GM12878 (cell line): ENCODE results near the gene HECTD4.

Source experiments
- BCL11A ChIP-seq: IDR thresholded peaks from 2 replicates; pipeline ENCODE4 v1.6.1; 2011; ENCODE audit warnings: low read depth, low read length
- EGR1 ChIP-seq, 2 experiments: IDR thresholded peaks; 1 replicate in 1 of 2; 2 replicates in 1 of 2; pipeline ENCODE4 v1.6.1; 2011 to 2012; ENCODE audit warnings: low read depth in 2 of 2, low read length in 2 of 2, borderline replicate concordance in 1 of 2, mild to moderate bottlenecking in 1 of 2, moderate library complexity in 1 of 2
- JUND ChIP-seq: IDR thresholded peaks from 2 replicates; pipeline ENCODE4 v1.6.1; 2012; ENCODE audit warnings: low read depth, mild to moderate bottlenecking, low read length, improper control_type of control experiment, moderate library complexity
- POLR2A ChIP-seq: IDR thresholded peaks from 2 replicates; pipeline ENCODE4 v1.6.1; 2011; ENCODE audit warnings: low read depth, mild to moderate bottlenecking, low read length
- RFX5 ChIP-seq: IDR thresholded peaks from 2 replicates; pipeline ENCODE4 v1.6.1; 2011; ENCODE audit warnings: low read depth, low read length, improper control_type of control experiment
- SREBF1 ChIP-seq: IDR thresholded peaks from 2 replicates; pipeline ENCODE4 v1.6.1; 2012; ENCODE audit warnings: mild to moderate bottlenecking, low read length
- TCF12 ChIP-seq: IDR thresholded peaks from 2 replicates; pipeline ENCODE4 v1.6.1; 2011; ENCODE audit warnings: low read depth, mild to moderate bottlenecking, low read length
- TF ChIP-seq, protein P1 (sequence below), 3 experiments: IDR thresholded peaks in 2 of 3; conservative IDR thresholded peaks in 1 of 3; 2 replicates each; pipeline ENCODE4 v1.5.1; 2011; ENCODE audit warnings: low read depth in 3 of 3, low read length in 3 of 3, mild to moderate bottlenecking in 3 of 3, control low read depth in 2 of 3, moderate library complexity in 2 of 3, inconsistent platforms in 1 of 3, mixed read lengths in 1 of 3; ENCODE audit not compliant: control insufficient read depth in 2 of 3, insufficient read depth in 1 of 3; ENCODE audit errors: extremely low read depth in 1 of 3

DNA sequence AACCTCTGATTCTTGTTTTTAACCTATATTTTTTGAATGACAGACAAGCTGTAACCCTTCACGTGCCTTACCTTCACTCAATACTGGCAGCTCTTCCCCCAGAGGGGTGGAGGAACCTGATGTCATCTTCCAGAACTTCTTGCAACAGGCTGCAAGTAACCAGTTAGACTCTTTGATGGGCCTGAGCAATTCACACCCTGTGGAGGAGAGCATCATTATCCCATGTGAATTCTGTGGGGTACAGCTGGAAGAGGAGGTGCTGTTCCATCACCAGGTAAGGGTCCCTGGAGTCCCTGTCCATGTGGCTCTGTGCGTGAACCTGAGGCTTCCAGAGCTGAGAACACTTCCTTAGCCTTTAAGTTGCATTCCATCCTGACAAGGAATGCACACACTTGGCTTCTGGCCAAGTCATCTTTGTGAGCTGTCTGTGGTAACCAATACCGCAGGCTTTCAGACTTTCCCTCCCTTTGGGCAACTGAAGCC lies 234.2 kb downstream of the HECTD4 start:
- TF ChIP-seq, protein P1, sequence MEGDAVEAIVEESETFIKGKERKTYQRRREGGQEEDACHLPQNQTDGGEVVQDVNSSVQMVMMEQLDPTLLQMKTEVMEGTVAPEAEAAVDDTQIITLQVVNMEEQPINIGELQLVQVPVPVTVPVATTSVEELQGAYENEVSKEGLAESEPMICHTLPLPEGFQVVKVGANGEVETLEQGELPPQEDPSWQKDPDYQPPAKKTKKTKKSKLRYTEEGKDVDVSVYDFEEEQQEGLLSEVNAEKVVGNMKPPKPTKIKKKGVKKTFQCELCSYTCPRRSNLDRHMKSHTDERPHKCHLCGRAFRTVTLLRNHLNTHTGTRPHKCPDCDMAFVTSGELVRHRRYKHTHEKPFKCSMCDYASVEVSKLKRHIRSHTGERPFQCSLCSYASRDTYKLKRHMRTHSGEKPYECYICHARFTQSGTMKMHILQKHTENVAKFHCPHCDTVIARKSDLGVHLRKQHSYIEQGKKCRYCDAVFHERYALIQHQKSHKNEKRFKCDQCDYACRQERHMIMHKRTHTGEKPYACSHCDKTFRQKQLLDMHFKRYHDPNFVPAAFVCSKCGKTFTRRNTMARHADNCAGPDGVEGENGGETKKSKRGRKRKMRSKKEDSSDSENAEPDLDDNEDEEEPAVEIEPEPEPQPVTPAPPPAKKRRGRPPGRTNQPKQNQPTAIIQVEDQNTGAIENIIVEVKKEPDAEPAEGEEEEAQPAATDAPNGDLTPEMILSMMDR (IDR thresholded peaks at IDR 0.05 in 2 of 3, conservative IDR thresholded peaks at IDR 0.05 in 1 of 3; ENCODE audit: control insufficient read depth in 2 of 3, extremely low read depth in 1 of 3, insufficient read depth in 1 of 3, low read depth in 3 of 3, low read length in 3 of 3) = no peak
- no peak for TF ChIP-seq TCF12
- no peak for TF ChIP-seq EGR1 (IDR thresholded peaks at IDR 0.05; ENCODE audit: borderline replicate concordance in 1 of 2, low read depth in 2 of 2, low read length in 2 of 2)
- TF ChIP-seq BCL11A = no peak
- no peak for TF ChIP-seq SREBF1
- TF ChIP-seq POLR2A = no peak
- no peak for TF ChIP-seq JUND
- no peak for TF ChIP-seq RFX5
